ACC112 (cell line): Measurements from ENCODE around the gene ADIPOR2.

Experiments
- H2AFZ ChIP-seq: fragments of 200-600 bp; sonication (generic); one replicate; pipeline ENCODE4 v1.6.0; 2017; ENCODE audit warnings: antibody characterized with exemption, low read length; ENCODE audit not compliant: unreplicated experiment
- H3K27ac ChIP-seq: fragments of 200-600 bp; sonication (generic); 2 replicates; pipeline ENCODE4 v1.5.1; 2014; ENCODE audit warnings: low read depth, mild to moderate bottlenecking, antibody characterized with exemption, low read length, moderate library complexity
- H3K27me3 ChIP-seq: fragments of 200-600 bp; sonication (generic); 2 replicates; pipeline ENCODE4 v1.6.1; 2014; ENCODE audit warnings: mild to moderate bottlenecking, antibody characterized with exemption, low read length, moderate library complexity, mixed read lengths; ENCODE audit not compliant: insufficient read depth
- H3K36me3 ChIP-seq: fragments of 200-600 bp; sonication (generic); 2 replicates; pipeline ENCODE4 v1.6.1; 2016; ENCODE audit warnings: mild to moderate bottlenecking, antibody characterized with exemption, low read length, moderate library complexity, mixed read lengths; ENCODE audit not compliant: insufficient read depth
- H3K4me1 ChIP-seq: fragments of 200-600 bp; sonication (generic); one replicate; pipeline ENCODE4 v1.6.1; 2016; ENCODE audit warnings: low read length, mixed read lengths; ENCODE audit not compliant: insufficient read depth, unreplicated experiment, control insufficient read depth
- H3K4me3 ChIP-seq: fragments of 200-600 bp; sonication (generic); 2 replicates; pipeline ENCODE4 v1.5.1; 2014; ENCODE audit warnings: mild to moderate bottlenecking, low read depth, low read length
- H3K79me2 ChIP-seq: fragments of 200-600 bp; sonication (generic); one replicate; pipeline ENCODE4 v1.6.0; 2016; ENCODE audit warnings: low read length; ENCODE audit not compliant: control insufficient read depth, unreplicated experiment, insufficient read depth

The ADIPOR2 gene

GRCh38 chr12:1739368-1739767, 48.5 kb downstream of the ADIPOR2 start:
- H3K4me1 ChIP-seq, result peaks cover 14% of the 10 kb centered on the region

DNA sequence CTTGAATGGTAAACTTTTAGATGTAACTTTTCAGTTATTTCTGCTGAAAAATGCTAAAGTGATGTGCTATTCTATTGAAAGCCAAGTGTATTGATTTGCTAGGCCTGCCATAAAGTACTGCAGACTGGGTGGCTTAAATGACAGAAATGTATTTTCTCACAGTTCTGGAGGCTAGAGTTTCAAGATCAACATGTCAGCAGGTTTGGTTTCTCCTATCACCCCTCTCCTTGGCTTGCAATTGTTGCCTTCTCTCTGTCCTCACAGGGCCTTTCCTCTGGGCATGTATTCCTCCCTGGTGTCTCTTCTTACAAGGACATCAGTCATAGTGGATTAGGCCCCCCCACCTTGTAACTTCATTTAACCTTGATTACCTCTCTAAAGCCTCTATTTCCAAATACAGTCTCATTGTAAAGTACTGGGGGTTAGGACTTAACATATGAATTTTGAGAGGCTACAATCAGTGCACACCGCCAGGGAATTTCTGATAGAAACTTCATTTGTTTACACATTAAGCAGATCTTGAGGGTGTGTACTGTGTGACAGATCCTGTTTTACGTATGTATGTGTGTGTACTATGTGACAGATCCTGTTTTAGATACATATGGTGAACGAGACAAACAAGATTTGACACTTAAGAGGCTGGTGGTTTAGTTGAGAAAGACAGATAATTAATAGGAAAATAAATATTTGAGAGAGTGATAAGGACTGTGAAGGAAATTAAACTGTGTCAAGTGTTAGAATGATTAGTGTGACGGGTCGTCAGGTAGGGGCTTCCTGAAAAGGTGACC, 49.5 kb downstream of the ADIPOR2 start:
- H2AFZ ChIP-seq, result no peak overlapping the region
- H3K4me3 ChIP-seq, result no peak overlapping the region
- peaks cover 41% of the 10 kb centered on the region for H3K79me2 ChIP-seq
- no peaks in the 10 kb centered on the region for H3K36me3 ChIP-seq
- H3K27me3 ChIP-seq, result no peaks in the 10 kb centered on the region
- H3K27ac ChIP-seq, result no peak overlapping the region
- H3K4me1 ChIP-seq, result peaks cover 14% of the 10 kb centered on the region

More at GRCh38 chr12:1739368-1739767, 48.5 kb downstream of the ADIPOR2 start:
- no peaks in the 10 kb centered on the region for H3K36me3 ChIP-seq
- H3K27ac ChIP-seq, result no peak overlapping the region
- H3K79me2 ChIP-seq, result peaks cover 41% of the 10 kb centered on the region
- no peak overlapping the region for H3K4me3 ChIP-seq
- H3K27me3 ChIP-seq, result no peaks in the 10 kb centered on the region
- H2AFZ ChIP-seq, result no peak overlapping the region

DNA sequence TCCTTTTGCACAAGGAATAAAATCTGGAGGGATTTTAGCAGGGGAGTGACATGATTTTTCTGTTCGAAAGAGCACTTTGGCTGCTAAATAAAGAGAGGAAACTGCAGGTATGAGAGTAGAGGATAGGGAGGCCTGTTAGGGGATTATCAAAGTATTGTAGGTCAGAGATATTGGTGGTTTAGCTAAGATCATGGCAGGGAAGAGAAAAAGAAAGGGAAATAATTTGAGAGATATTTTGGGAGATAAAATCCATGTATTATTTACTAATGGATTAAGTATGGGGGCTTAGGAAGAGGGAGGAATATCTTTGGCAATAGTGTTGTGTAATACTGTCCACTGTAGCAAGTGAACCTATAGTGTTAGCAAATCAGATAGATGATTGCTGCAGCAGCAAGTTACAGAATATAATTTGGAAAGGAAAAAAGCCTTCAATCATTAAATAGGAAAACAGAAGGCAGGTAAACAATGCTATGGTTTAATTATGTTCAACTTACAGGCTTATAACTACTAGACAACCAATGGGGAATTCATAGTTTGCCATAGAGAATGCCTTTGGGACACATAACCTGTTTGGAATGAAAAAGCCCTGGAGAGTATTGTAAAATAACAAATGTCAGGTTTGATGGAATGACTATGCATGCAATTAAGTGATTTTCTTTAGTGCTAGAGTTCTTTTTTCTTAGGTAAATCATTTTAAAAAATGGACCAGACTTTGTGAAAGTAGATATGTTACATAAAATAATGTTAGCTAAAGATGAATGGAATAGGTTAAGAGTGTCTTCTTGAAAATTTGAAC, 50.5 kb downstream of the ADIPOR2 start:
- Histone ChIP-seq H3K36me3 (no peaks in the 10 kb centered on the region), H3K4me1 (peaks cover 14% of the 10 kb centered on the region), H3K4me3 (no peak overlapping the region), H2AFZ (no peak overlapping the region), H3K27ac (no peak overlapping the region), H3K79me2 (peaks cover 41% of the 10 kb centered on the region), H3K27me3 (no peaks in the 10 kb centered on the region)

DNA sequence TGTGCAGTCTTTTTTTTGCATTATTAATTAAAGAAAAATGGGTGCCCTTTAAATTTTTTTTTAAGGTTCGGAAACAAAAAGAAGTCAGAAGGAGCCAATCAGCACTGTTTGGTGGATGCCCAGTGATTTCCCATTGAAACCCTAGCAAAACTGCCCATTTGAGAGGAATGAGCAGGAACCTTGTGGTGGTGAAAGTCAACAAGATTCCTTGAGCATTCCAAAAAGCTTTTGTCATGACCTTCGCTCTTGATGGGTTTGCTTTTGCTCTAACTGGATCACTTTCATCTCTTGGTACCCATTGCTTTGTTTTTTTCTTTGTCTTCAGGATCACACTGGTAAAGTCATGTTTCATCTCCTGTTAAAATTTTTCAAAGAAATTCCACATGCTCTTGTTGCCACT, 54.1 kb downstream of the ADIPOR2 start:
- Histone ChIP-seq H3K27me3 (no peaks in the 10 kb centered on the region), H3K27ac (no peak overlapping the region), H3K79me2 (peaks cover 32% of the 10 kb centered on the region)

GRCh38 chr12:1747609-1748008, 56.7 kb downstream of the ADIPOR2 start:
- peaks cover 23% of the 10 kb centered on the region for H3K79me2 ChIP-seq
- no peak overlapping the region for H3K27ac ChIP-seq
- peaks cover 14% of the 10 kb centered on the region for H3K36me3 ChIP-seq

More for the DNA sequence above, 54.1 kb downstream of the ADIPOR2 start:
- Histone ChIP-seq H2AFZ (no peak overlapping the region), H3K4me1 (peaks cover 7% of the 10 kb centered on the region), H3K36me3 (peaks cover 14% of the 10 kb centered on the region), H3K4me3 (no peak overlapping the region)

GRCh38 chr12:1749019-1749418, 58.1 kb downstream of the ADIPOR2 start:
- H3K79me2 ChIP-seq, result peaks cover 22% of the 10 kb centered on the region
- no peak overlapping the region for H3K27ac ChIP-seq
- peaks cover 14% of the 10 kb centered on the region for H3K36me3 ChIP-seq
- no peaks in the 10 kb centered on the region for H3K4me1 ChIP-seq
- H3K4me3 ChIP-seq, result no peak overlapping the region
- H2AFZ ChIP-seq, result no peak overlapping the region
- H3K27me3 ChIP-seq, result no peaks in the 10 kb centered on the region

More at GRCh38 chr12:1747609-1748008, 56.7 kb downstream of the ADIPOR2 start:
- Histone ChIP-seq H3K27me3 (no peaks in the 10 kb centered on the region), H3K4me3 (no peak overlapping the region), H3K4me1 (no peaks in the 10 kb centered on the region), H2AFZ (no peak overlapping the region)

DNA sequence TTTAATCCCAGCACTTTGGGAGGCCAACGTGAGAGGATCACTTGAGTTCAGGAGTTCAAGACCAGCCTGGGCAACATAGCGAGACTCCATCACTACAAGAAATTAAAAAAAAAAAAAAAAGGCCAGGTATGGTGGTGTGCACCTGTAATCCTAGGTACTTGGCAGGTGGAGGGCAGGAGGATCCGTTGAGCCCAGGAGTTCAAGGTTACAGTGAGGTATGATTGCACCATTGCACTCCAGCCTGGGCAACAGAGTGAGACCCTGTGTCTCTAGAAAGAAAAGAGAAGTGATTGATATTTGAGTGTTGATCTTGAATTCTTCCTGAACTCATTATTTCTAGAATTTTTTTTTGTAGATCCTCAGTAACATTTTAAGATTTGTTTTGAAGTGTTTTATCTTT, 59.4 kb downstream of the ADIPOR2 start:
- Histone ChIP-seq H3K4me3 (no peak overlapping the region), H3K36me3 (peaks cover 17% of the 10 kb centered on the region), H2AFZ (no peak overlapping the region), H3K79me2 (peaks cover 22% of the 10 kb centered on the region), H3K4me1 (no peaks in the 10 kb centered on the region), H3K27ac (no peak overlapping the region), H3K27me3 (no peaks in the 10 kb centered on the region)

GRCh38 chr12:1758376-1758775, 67.5 kb downstream of the ADIPOR2 start:
- peaks cover 35% of the 10 kb centered on the region for H3K36me3 ChIP-seq
- H3K27me3 ChIP-seq, result no peaks in the 10 kb centered on the region
- no peak overlapping the region for H2AFZ ChIP-seq
- peaks cover 18% of the 10 kb centered on the region for H3K4me1 ChIP-seq
- no peak overlapping the region for H3K27ac ChIP-seq
- peaks cover 8% of the 10 kb centered on the region for H3K79me2 ChIP-seq
- H3K4me3 ChIP-seq, result no peak overlapping the region

GRCh38 chr12:1758887-1759286, 68.0 kb downstream of the ADIPOR2 start:
- Histone ChIP-seq H3K79me2 (peaks cover 8% of the 10 kb centered on the region), H3K27ac (no peak overlapping the region), H3K27me3 (no peaks in the 10 kb centered on the region), H2AFZ (no peak overlapping the region), H3K4me3 (no peak overlapping the region), H3K36me3 (peaks cover 35% of the 10 kb centered on the region), H3K4me1 (peaks cover 18% of the 10 kb centered on the region)

- Histone ChIP-seq H3K27ac (peak overlapping the region; percentile 63), H3K4me3 (no peak overlapping the region), H3K36me3 (peaks cover 31% of the 10 kb centered on the region), H3K79me2 (peaks cover 8% of the 10 kb centered on the region), H3K4me1 (peaks cover 18% of the 10 kb centered on the region), H2AFZ (no peak overlapping the region), H3K27me3 (no peaks in the 10 kb centered on the region)
Observed at GRCh38 chr12:1760566-1761382, 69.9 kb downstream of the ADIPOR2 start.
